ENCODE data around the gene TMEM240.

GRCh38 chr1:1567152-1567875 lies 26.9 kb upstream of the TMEM240 start:
- TF ChIP-seq, protein P1, sequence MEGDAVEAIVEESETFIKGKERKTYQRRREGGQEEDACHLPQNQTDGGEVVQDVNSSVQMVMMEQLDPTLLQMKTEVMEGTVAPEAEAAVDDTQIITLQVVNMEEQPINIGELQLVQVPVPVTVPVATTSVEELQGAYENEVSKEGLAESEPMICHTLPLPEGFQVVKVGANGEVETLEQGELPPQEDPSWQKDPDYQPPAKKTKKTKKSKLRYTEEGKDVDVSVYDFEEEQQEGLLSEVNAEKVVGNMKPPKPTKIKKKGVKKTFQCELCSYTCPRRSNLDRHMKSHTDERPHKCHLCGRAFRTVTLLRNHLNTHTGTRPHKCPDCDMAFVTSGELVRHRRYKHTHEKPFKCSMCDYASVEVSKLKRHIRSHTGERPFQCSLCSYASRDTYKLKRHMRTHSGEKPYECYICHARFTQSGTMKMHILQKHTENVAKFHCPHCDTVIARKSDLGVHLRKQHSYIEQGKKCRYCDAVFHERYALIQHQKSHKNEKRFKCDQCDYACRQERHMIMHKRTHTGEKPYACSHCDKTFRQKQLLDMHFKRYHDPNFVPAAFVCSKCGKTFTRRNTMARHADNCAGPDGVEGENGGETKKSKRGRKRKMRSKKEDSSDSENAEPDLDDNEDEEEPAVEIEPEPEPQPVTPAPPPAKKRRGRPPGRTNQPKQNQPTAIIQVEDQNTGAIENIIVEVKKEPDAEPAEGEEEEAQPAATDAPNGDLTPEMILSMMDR (IDR thresholded peaks at IDR 0.05): no peak
- TF ChIP-seq POLR2A (IDR thresholded peaks at IDR 0.05): no peak
